Progenitor cell of endocrine pancreas (in vitro differentiated cells): Measurements from ENCODE around the gene HERC3. TPM values are rescaled to one million over a fixed set of nuclear protein-coding genes. Genes with fewer than 3 reads are reported as not detected.

Experiments used
- DNase-seq: peaks from one replicate; pipeline ENCODE4 v3.0.0; 2021; ENCODE audit warnings: low spot score; ENCODE audit not compliant: unreplicated experiment
- H3K27ac Mint-ChIP-seq: 2 replicates; pipeline ENCODE4 v1.8.0; 2021; ENCODE audit warnings: mild to moderate bottlenecking, moderate library complexity, mixed read lengths
- H3K27me3 Mint-ChIP-seq: 2 replicates; pipeline ENCODE4 v1.8.0; 2021; ENCODE audit warnings: mixed read lengths
- H3K36me3 Mint-ChIP-seq: 2 replicates; pipeline ENCODE4 v1.8.0; 2022; ENCODE audit warnings: mixed read lengths; ENCODE audit not compliant: insufficient read depth
- H3K4me1 Mint-ChIP-seq: 2 replicates; pipeline ENCODE4 v1.8.0; 2021; ENCODE audit warnings: low read depth, mixed read lengths
- H3K4me3 Mint-ChIP-seq: 2 replicates; pipeline ENCODE4 v1.8.0; 2021; ENCODE audit warnings: low read depth, mild to moderate bottlenecking, moderate library complexity, mixed read lengths
- H3K9me3 Mint-ChIP-seq: 2 replicates; pipeline ENCODE4 v1.8.0; 2021; ENCODE audit warnings: low read depth, mixed read lengths
- CTCF ChIP-seq: fragments of 200-600 bp; sonication (generic); IDR thresholded peaks from one replicate; pipeline ENCODE4 v1.5.0; 2021; ENCODE audit warnings: antibody characterized with exemption, mild to moderate bottlenecking; ENCODE audit not compliant: unreplicated experiment
- total RNA-seq: library from RNA; stranded (reverse); gene quantifications from 2 replicates; pipeline ENCODE4 v1.2.1, GENCODE V29; 2021

Gene HERC3
- total RNA-seq, 1 donor from 2014 or later: 7.1 TPM

- H3K27ac Mint-ChIP-seq: no peak overlapping the region
- H3K27me3 Mint-ChIP-seq: no peaks in the 10 kb centered on the region
- H3K4me3 Mint-ChIP-seq: no peak overlapping the region
- DNase-seq: no peak
- peaks cover 16% of the 10 kb centered on the region for H3K36me3 Mint-ChIP-seq
- no peak for TF ChIP-seq CTCF
- H3K4me1 Mint-ChIP-seq: no peaks in the 10 kb centered on the region
- H3K9me3 Mint-ChIP-seq: no peaks in the 10 kb centered on the region
Measured at GRCh38 chr4:88729146-88729760, 137.0 kb downstream of the HERC3 start.

- Mint-ChIP-seq H3K4me1 (no peaks in the 10 kb centered on the region), H3K27ac (no peak overlapping the region), H3K27me3 (no peaks in the 10 kb centered on the region)
Measured at GRCh38 chr4:88730811-88731210, 138.5 kb downstream of the HERC3 start.

GRCh38 chr4:88731381-88731780 is 139.1 kb downstream of the HERC3 start:
- no peak for DNase-seq
- Mint-ChIP-seq H3K27me3 (no peaks in the 10 kb centered on the region), H3K9me3 (no peaks in the 10 kb centered on the region), H3K4me1 (peaks cover under 1% of the 10 kb centered on the region), H3K4me3 (no peak overlapping the region), H3K27ac (no peak overlapping the region), H3K36me3 (peaks cover 15% of the 10 kb centered on the region)
- no peak for TF ChIP-seq CTCF

More at GRCh38 chr4:88730811-88731210, 138.5 kb downstream of the HERC3 start:
- Mint-ChIP-seq H3K36me3 (peaks cover 15% of the 10 kb centered on the region), H3K9me3 (no peaks in the 10 kb centered on the region), H3K4me3 (no peak overlapping the region)
- no peak for TF ChIP-seq CTCF
- no peak for DNase-seq

- no peak for TF ChIP-seq CTCF
- H3K4me3 Mint-ChIP-seq: no peak overlapping the region
Measured at GRCh38 chr4:88732714-88733368, 140.6 kb downstream of the HERC3 start.

GRCh38 chr4:88734403-88734949 is 142.2 kb downstream of the HERC3 start:
- H3K4me3 Mint-ChIP-seq: no peak overlapping the region
- H3K27me3 Mint-ChIP-seq: no peaks in the 10 kb centered on the region
- no peak for DNase-seq
- peaks cover 12% of the 10 kb centered on the region for H3K36me3 Mint-ChIP-seq
- H3K4me1 Mint-ChIP-seq: peaks cover 17% of the 10 kb centered on the region
- no peak overlapping the region for H3K27ac Mint-ChIP-seq
- H3K9me3 Mint-ChIP-seq: no peaks in the 10 kb centered on the region
- no peak for TF ChIP-seq CTCF

More at GRCh38 chr4:88732714-88733368, 140.6 kb downstream of the HERC3 start:
- H3K4me1 Mint-ChIP-seq: peaks cover 12% of the 10 kb centered on the region
- no peak for DNase-seq
- no peaks in the 10 kb centered on the region for H3K9me3 Mint-ChIP-seq
- peaks cover 10% of the 10 kb centered on the region for H3K36me3 Mint-ChIP-seq
- no peak overlapping the region for H3K27ac Mint-ChIP-seq
- H3K27me3 Mint-ChIP-seq: no peaks in the 10 kb centered on the region
